NCI-H146 treated with DMSO at 0.1 percent for 48 hours (cell line): ENCODE results near the gene LRRC27.

Experiments
- DNase-seq: peaks from one replicate; lab custom pipeline; 2025; ENCODE audit not compliant: unreplicated experiment; lab: John Stamatoyannopoulos, UW

The LRRC27 gene

DNA sequence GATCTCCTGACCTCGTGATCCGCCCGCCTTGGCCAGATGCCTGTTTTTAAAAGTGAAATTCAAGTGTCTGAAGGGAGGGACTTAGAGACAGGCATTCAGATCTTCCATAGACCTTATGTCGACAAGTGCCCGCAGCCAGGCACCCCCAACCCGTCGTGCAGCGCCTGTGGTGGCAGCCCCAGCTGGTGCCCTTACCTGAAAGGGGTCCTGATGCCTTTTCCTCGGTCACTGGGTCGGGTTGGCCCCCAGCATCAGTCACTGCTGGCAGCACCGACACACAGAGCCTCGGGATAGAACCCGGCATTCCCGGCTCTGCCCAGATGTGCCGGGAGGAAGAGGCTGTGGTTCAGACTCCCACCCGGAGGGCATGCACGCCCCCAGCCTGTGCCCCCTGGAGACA, 23.3 kb downstream of the LRRC27 start:
- no peak for DNase-seq

DNA sequence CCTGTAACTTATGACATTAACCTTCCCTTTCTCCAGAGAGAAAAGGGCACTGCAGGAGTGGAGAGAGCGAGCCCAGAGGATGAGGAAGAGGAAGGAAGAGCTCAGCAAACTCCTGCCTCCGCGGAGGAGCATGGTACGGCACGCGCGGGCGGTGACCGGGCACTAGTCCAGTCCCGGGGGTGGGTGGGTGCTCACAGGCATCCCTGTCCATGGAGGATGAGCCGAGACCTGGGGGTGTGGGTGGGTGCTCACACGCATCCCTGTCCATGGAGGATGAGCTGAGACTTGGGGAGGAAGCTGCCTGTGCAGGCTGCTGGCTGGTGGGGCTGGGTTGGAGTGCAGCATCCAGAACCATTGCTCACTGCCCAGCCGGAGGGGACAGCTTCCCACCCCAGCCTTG, 23.8 kb downstream of the LRRC27 start:
- no peak for DNase-seq

DNA sequence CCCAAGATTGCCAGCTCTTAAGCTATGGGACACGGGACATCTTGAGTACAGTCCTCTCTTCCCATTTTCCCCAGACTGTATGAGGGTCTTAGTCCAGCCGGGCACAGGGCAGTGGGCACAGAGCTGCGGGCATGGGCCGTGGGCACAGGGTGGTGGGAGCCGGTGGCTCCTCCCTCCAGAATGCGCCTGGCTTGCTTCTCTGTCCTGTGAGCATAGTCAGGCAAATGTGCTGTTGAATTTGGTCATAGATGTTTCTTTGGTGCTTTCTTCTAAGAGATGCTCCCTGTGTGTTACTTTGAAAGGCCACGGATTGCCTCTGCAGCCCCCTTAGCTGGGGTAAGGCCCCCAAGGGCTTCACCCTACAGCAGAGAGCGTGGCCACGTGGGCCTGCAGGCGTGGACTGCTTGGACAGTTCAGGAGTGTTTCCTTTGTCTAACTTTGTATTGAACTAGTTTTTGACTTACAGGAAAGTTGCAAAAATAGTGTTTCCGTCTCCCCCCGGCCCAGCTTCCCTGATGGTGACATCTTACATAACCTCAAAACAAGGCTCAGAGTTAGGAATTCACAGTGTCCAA, 24.7 kb downstream of the LRRC27 start:
- DNase-seq = no peak

DNA sequence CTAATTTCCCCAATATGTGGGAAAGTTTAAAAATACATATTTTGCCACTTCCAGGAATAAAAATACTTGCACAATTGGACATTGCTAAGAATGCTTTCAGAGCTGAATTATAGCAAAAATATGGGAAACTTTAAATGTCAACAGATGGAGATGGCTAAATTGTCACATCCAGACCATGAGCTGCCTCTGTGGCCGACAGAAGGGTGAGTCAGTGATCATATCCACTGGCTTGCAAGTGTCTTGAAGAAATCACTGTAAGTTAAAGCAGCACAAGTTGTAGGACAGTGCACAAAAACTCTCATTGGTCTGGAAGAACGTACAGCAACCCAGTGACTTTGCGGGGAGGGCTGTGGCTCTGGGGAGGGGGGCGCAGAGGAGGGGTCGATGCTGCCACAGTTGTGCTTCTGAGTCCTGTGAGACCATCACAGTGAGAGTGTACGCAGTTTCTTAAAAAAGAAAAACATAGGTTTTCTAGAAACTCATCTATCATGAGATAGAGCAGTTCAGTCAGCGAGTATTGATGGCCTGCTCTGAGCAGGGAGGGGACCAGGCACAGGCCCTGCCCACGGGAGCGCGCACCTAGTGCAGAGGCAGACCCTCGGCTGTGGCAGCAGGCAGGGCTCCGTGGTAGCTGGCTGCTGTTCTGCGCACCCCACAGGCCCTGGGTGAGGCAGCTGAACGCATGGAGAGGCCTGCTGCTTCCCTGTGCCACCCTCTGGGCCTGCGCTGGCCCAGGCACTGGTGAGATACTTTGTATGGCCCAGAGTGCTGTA, 25.5 kb downstream of the LRRC27 start:
- DNase-seq = no peak

DNA sequence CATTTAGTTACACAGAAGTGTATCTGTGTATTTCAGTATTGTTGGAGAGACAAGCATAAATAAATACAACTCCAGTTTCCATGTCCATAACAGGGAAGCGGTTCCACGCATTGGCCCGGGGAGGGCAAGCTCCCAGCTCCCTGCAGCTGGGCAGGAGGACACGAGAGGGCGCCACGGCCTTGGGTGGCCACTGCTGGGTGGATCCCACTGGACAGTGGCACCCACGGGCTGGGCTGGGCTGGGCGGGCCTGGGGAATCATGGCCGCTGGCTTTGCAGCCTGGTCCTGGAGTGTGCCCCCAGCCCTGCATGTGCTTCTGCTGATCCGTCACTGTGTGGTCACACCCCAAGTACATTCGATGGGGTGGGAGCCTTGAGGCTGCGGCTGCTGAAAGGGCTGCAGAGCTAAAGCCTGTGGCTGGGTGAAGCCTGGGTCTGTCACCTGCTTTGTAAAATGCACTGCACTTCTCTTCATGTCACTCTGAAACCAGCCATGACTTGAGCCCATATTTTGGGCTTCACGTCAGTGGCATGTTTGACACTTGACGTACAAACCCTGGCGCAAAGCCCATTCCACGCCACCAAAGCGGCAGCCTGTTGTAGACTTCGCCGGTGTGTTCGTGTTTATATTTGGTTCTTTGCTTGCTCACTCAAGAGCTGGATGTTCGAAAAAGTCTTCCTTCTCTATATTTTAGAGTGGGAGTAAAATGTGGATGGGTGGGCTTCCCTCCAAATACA, 27.5 kb downstream of the LRRC27 start:
- DNase-seq = no peak

DNA sequence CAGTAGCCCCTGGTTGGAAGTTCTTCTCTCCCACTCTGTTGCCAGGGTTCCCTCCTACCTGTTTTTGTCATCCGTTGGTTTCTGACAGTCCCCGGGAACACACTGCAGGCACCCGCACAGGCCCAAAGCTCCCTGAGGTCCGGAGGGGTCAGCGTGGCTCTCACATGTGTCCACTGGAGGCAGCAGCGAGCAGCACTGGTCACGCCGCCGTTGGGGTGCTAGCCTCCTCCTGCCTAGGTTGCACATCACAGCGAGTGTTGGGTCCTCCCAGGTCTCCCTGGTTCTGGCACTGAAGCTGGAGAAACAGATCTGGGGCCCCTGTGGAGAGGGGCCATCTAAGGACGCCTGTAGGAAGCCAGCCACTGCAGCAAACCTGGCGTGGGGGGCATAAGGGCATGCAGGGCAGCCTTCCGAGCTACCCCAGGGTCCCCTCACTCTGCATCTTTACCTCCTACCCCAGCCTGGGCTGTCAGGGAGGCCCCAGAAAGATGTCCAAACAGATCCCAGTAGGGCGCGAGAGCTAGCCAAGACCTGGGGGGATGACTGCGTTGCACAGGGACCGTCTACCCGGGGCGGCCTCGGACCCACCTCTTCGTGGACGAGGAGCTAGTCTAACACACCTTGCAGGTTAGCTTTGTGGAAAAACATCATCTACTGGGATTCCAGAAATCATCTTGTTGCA, 28.9 kb downstream of the LRRC27 start:
- no peak for DNase-seq

DNA sequence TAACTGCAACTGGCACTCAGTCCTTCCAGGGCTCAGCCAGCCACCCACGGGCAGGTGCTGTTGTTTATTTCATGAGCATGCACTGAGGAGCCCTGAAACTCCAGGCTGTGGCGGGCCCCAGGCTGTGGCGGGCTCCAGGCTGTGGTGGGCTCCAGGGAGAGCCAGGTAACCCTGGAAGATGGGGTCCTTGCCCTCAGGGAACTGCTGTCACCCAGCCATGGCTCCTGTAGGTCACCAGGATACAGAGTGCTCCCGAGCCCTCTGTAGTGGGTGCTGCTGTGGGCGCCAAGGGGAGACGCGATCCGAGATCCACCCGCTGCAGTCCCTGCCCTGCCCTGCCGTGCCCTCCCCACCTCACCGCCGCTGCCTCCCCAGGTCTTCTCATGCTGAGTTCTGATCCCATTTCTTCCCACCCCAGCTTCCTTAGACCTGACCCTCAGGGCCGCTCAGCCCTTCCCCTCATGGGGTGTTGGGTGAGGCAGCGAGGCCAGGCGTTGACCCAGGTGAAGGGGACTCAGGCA, 29.6 kb downstream of the LRRC27 start:
- DNase-seq = no peak

DNA sequence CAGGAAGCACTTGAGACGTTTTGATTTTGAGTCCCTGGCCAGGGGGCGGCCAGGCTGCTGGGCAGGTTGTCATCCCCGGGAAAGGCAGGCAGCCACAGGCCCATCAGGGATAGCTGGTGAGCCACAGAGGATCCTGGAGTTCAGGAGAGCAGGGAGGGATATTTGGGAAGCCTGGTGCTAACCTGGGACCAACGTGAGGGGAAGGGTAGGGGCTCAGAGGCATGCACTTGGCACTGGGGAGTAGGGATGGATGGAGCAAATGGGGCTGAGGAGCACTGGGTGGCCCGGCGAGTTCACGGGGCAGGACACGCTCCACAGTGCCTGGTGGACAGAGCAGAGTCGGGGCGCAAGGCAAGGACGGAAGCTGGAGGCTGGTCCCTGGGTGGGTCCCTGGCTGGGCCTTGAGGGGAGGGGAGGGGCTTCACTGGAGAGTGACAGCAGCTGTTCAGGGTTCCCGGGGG, 30.2 kb downstream of the LRRC27 start:
- no peak for DNase-seq

DNA sequence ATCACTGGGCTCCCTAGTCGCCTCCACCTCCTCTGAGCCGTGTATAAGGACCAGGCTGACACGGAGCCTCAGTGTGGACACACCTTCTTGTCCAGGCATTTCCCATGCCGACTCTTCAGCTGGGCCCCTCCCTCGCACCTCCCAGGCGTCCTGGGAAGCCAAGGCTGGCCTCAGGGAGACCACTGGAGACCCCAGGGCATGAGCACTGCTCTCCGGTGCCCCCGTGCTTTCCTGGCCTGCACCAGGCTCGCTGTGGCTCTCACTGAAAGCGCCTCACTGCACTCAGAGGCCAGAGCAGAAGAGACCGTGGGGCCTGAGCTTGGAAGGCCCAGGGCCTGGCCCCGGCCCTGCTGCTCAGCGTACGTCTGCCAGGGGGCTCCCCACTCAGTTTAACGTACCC, 31.4 kb downstream of the LRRC27 start:
- DNase-seq = no peak

DNA sequence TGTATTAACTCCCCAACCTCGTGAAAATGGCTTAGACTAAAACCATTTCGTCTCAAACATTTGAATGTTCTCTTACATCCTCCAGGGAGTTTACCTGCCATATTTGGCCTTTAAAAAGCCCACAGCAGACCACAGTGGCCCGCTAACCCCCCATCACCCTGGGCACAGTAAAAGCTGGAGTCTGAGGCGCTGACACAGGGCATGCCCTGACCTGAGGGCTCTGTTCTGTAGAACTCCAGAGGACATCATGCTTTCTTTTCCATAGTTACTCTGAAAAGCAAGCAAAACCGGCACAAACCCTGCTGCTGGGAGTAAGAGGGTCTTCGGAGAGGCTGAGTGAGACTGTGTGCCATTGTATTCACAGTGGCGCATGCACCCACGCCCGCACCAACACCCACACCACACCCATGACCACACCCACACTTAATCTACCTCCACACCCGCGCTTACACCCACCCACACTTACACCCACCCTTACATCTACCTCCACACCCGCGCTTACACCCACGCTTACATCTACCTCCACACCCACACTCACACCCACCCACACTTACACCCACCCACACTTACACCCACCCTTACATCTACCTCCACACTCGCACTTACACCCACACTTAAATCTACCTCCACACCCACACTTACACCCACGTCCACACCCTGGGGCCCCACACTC, 32.1 kb downstream of the LRRC27 start:
- DNase-seq = no peak

DNA sequence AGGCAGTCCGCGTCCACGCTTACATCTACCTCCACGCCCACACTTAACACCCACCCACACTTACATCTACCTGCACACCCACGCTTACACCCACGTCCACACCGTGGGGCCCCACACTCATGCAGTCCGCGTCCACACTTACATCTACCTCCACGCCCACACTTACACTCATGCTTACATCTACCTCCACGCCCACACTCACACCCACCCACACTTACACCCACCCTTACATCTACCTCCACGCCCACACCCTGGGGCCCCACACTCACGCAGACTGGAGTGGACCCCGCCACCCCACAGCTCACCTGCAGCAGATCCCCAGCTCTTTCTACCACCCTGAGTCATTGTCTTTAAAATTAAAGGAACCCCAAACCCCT, 32.6 kb downstream of the LRRC27 start:
- no peak for DNase-seq

DNA sequence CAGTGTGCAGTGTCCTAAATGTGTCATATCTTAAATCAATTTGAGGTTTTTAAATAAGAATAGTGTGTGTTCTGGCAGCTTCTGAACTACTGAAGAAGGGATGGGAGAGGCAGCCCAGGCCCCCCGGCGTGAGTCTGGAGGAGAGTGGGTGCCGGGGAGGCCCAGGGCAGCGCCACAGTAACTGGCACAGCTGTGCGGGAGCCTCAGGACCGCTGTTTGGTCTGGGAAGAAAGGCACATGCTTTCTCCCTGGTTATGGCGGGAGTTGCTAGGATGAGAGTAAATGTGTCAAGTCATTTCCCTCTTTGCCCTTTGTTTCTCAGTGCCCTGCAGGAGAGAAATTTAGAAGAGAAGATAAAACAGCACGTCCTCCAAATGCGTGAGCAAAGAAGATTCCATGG, 33.1 kb downstream of the LRRC27 start:
- no peak for DNase-seq

DNA sequence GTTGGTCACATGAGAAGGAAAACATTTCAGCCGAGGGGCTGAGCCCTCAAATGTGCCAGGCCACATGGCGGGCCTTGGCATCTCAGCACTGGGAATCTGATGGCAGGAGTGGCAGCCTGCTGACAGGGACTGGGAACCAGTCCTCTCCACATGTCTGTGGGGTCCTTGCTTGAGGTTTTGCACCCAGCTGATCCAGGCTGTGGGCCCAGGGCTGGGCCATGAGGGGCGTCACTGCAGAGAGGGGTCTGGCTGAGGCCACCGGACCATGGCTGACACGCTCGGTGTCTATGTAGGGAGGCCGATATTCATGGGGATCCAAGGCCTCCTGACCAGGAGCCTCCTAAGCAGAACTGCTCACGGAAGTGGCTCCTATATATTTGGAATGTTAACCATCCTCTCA, 34.0 kb downstream of the LRRC27 start:
- no peak for DNase-seq

DNA sequence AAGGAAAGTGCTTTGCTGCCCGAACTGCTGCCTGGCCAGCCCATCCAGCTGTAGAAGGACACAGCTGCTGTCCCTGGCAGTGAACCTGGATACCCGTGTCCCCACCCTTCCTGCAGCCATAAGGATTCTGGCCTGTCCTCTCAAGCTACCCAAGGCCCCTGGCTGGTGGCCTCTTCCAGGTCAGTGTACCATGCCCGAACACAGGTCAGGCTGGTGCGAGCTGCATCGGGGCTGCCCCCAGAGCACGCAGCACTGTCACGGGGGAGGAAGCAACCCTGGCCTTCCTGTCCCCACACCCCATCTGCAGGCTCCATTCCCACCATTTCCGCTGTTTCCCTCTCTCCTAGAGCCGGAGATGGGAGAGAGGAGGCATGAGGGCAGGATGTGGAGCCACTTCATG, 34.5 kb downstream of the LRRC27 start:
- no peak for DNase-seq

DNA sequence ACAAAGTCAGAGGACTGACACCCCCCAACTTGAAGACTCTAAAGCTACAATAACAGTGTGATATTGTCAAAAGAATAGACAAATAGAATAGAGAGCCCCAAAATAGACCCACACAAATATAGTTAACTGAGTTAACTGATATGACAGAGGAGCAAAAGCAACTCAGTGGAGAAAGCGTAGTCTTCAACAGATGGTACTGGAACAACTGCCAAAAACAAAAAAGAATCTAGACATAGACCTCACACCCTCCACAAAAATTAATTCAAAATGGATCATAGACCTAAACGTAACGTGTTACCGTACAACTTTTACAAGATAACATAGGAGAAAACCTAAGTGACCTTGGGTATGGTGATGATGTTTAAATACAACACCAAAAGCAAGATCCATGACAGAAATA, 36.4 kb downstream of the LRRC27 start:
- no peak for DNase-seq

DNA sequence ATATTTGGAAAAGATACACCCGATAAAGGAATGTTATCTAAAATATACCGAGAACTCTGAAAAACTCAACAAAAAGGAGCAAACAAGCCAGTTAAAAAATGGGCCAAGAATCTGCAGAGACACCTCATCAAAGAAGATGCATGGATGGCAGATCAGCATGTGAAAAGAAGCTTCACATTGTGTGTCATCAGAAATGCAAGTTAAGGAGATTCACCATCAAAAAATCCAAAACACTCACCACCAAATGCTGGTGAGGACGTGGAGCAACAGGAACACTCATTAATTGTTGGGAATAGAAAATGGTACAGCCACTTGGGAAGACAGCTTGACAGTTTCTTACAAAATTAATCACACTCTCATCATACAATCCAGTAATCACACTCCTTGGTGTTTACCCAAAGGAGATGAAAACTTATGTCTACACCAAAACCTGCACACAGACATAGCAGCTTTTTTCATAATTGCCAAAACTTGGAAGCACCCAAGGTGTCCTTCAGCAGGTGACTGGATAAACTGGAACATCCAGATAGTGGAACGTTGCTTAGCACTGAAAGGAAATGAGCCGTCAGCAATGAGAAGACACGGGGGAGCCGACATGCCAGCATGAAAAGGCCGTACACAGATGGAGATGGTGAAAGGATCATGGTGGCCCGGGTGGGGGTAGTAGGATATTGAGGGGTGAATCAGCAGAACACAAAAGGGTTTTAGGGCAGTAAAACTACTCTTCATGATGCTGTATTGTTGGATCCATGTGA, 37.1 kb downstream of the LRRC27 start:
- no peak for DNase-seq

DNA sequence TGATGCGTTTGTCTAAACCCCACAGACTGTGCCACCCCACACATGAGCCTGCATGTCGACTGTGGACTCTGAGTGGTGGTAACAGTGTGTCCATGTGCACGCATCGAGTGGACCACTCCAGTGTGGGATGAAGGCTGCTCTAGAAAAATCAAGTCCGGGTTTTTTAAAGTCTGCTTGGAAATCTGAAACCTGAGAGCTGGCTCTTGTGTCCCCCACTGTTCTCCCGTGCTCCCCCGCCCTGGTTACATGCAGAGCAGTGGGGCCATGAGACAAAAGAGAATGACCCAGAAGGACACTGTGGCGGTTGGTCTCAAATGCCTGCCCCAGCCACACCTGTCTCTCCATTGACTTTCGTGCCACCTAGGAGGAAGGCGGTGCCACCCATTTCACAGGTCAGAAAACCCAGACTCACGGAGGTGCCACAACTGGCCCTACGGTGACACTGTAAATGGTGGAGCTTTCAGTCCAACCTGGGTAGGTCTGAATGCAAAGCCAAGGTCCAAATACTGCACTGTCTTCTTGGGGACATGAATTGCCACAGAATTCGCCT, 37.7 kb downstream of the LRRC27 start:
- no peak for DNase-seq

DNA sequence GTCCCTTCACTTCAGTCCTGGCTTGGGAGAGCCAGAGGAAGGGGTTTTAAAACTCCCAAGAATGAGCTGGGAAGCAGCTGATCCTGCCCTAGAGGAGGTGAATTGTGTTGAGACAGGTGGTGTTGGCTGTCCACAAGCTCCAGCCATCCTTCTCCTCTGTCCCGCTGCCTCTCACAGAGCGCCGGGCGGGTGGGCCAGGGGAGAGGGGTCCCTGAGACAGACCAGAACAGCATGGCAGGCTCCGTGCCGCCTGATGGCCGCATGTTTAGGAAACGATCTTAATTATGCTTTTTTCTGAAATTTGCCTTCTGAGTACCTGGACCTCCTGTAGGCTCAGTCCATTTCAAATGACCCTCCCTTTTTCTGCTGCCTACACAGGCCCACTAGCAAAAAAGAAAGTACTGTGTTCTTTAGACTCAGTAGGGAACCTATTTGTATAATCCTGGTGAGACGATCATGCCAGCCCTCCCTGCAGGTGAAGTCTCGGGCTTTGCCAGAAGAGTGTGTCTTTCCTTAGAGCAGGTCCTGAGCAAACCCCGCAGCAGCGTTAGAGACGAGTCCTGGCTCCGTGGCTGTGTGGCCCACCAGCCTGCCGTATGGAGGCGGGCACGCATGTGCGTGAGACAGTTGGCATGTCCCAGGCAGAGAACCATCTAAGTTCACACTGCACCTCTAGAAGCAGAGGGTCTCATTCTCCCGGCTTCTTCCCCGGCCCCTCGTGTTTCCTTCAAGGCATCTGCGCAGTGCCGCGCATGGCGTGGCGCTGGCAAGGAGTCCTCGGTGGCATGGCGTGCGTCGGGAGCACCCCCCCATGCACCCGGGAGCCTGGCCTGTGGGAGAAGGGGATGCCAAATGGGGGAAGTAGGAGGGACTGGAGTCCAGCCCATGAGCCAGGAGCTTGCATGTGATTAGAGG, 38.7 kb downstream of the LRRC27 start:
- no peak for DNase-seq

DNA sequence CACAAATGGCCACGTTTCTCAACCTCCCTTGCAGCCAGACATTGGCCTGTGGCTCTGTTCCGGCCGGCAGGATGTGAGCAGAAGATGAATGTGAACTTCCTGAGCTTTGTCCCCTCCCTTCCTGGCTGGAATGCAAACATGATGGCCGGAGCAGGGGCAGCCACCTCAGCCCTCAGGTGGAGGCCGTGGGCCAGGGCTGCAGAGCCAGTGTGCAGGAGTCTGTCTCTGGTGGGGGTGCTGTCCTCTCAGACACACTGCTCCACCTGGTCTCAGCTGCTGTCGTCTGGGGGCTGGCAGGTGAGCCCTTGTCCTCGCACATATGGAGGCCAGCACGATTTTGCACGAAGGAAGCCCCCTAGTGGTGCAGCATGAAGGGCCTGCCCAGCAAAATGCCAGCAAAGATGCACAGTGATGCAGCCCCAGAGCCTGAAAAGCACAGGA, 39.7 kb downstream of the LRRC27 start:
- no peak for DNase-seq
